GM12872 (cell line): Measurements from ENCODE around the gene NOD2.

Experiments
- CTCF ChIP-seq: IDR thresholded peaks from 3 replicates; pipeline ENCODE4 v1.5.1; 2011; ENCODE audit warnings: low read depth, mild to moderate bottlenecking, low read length, moderate library complexity; ENCODE audit not compliant: insufficient read depth

NOD2 gene

GRCh38 chr16:50735629-50736122, 42.3 kb downstream of the NOD2 start:
- no peak for TF ChIP-seq CTCF

GRCh38 chr16:50736448-50736847, 43.0 kb downstream of the NOD2 start:
- TF ChIP-seq CTCF: no peak

- no peak for TF ChIP-seq CTCF
Measured at GRCh38 chr16:50737420-50737959, 44.1 kb downstream of the NOD2 start.

GRCh38 chr16:50739031-50739430, 45.6 kb downstream of the NOD2 start:
- no peak for TF ChIP-seq CTCF

- no peak for TF ChIP-seq CTCF
Measured at GRCh38 chr16:50740736-50741135, 47.3 kb downstream of the NOD2 start.

GRCh38 chr16:50741225-50741780, 47.9 kb downstream of the NOD2 start:
- TF ChIP-seq CTCF: no peak

- no peak for TF ChIP-seq CTCF
Measured at GRCh38 chr16:50741781-50742575, 48.6 kb downstream of the NOD2 start, which contains the start of gene CYLD. Gene CYLD, plus strand, starts transcription at chr16:50742086. Its CDS starts 7,613 bp downstream, at chr16:50749699.
